WTC11 (cell line): ENCODE data around the gene PPP3R1.

Experiments used
- TP53 ChIP-seq: sonication (generic); formaldehyde crosslinking; IDR thresholded peaks from 2 replicates; pipeline ENCODE4 v1.8.1; 2023; ENCODE audit warnings: mild to moderate bottlenecking, missing genetic modification reagents
- ZNF416 ChIP-seq: fragments of 250-450 bp; sonication (Bioruptor Pico); IDR thresholded peaks from 2 replicates; pipeline ENCODE4 v1.9.0; 2021; ENCODE audit warnings: mild to moderate bottlenecking, inconsistent platforms
- ZNF671 ChIP-seq: fragments of 250-450 bp; sonication (Bioruptor Pico); IDR thresholded peaks from 2 replicates; pipeline ENCODE4 v1.8.0; 2021; ENCODE audit warnings: mild to moderate bottlenecking

- TF ChIP-seq TP53 (CRISPR knock-in tag), result no peak
- TF ChIP-seq ZNF671 (CRISPR knock-in tag), result no peak
- no peak for TF ChIP-seq ZNF416 (CRISPR knock-in tag)
Measured at GRCh38 chr2:68214381-68214780, 38.0 kb downstream of the PPP3R1 start.
